GM13976 (cell line): ENCODE results near the gene COL4A2.

Experiments
- DNase-seq: peaks from one replicate; pipeline ENCODE4 v3.0.0; 2012; ENCODE audit warnings: low spot score
- CTCF ChIP-seq: IDR thresholded peaks from 2 replicates; pipeline ENCODE4 v1.5.1; 2012; ENCODE audit warnings: borderline replicate concordance, mild to moderate bottlenecking; ENCODE audit not compliant: insufficient read depth; ENCODE audit errors: extremely low read depth, missing control alignments, control extremely low read depth
- in situ Hi-C: fragments of 300-500 bp; cut with MboI; formaldehyde crosslinking; loops from one replicate; pipeline ENCODE4 v1.12.0; 2022; ENCODE audit warnings: low sequenced_read_pairs, mixed read lengths, inconsistent platforms; ENCODE audit not compliant: unreplicated experiment

Gene COL4A2

GRCh38 chr13:110432522-110432921, 125.4 kb downstream of the COL4A2 start:
- no peak for DNase-seq
- no peak for TF ChIP-seq CTCF
- in situ Hi-C loops: no loop called here

- in situ Hi-C loops: no loop called here
- TF ChIP-seq CTCF: no peak
- DNase-seq: no peak
Measured at GRCh38 chr13:110433014-110433413, 125.9 kb downstream of the COL4A2 start.

GRCh38 chr13:110434629-110435028, 127.5 kb downstream of the COL4A2 start:
- DNase-seq: no peak
- in situ Hi-C loops: no loop called here
- TF ChIP-seq CTCF: no peak

GRCh38 chr13:110435331-110435730, 128.2 kb downstream of the COL4A2 start:
- DNase-seq: no peak
- no peak for TF ChIP-seq CTCF
- in situ Hi-C loops: no loop called here

- DNase-seq: no peak
- in situ Hi-C loops: no loop called here
- no peak for TF ChIP-seq CTCF
Measured at GRCh38 chr13:110436276-110436675, 129.2 kb downstream of the COL4A2 start.

- no peak for DNase-seq
- TF ChIP-seq CTCF: no peak
- in situ Hi-C loops: no loop called here
Measured at GRCh38 chr13:110436786-110437370, 129.8 kb downstream of the COL4A2 start.
